B cell (primary cell): ENCODE results near the gene DRAXIN. TPM values are rescaled to one million over a fixed set of nuclear protein-coding genes. Genes with fewer than 3 reads are reported as not detected.

Source experiments
- ATAC-seq: fragments of 200-7000 bp; cut with Tn5 transposase; one replicate; pipeline ENCODE4 v1.10.0; 2021; ENCODE audit warnings: low read depth, mild to moderate bottlenecking, moderate number of reproducible peaks, moderate library complexity
- CTCF ChIA-PET: fragments of 350-600 bp; sonication (Branson Sonifier 250); formaldehyde crosslinking; loops from one replicate; lab custom pipeline; 2021; ENCODE audit warnings: antibody characterized with exemption, inconsistent platforms; lab: Charles Lee
- POLR2A ChIA-PET: fragments of 350-600 bp; sonication (Branson Sonifier 250); formaldehyde crosslinking; loops from one replicate; lab custom pipeline; 2021; ENCODE audit warnings: antibody characterized with exemption; lab: Charles Lee
- DNase-seq: peaks from one replicate; pipeline ENCODE4 v3.0.0; 2013
- H2AFZ ChIP-seq: 2 replicates; pipeline ENCODE4 v1.6.1; 2012; ENCODE audit warnings: mild to moderate bottlenecking, low read depth, low read length; ENCODE audit not compliant: insufficient read depth, poor library complexity, severe bottlenecking
- H3K27ac ChIP-seq, 2 donors: 1 replicate in 1 of 2; 2 replicates in 1 of 2; pipeline ENCODE4 v1.5.1; 2012 to 2013; ENCODE audit warnings: low read length in 2 of 2, mild to moderate bottlenecking in 2 of 2, moderate library complexity in 1 of 2
- H3K27me3 ChIP-seq, 4 experiments: fragments of 200-600 bp in 1 of 4; sonication (generic) in 1 of 4; replicated peaks in 1 of 4; 1 replicate in 2 of 4; 2 replicates in 2 of 4; pipeline versions ENCODE4 v1.6.1 to v1.7.0; 2013 to 2016; ENCODE audit warnings: low read length in 3 of 4, mild to moderate bottlenecking in 2 of 4, mixed read lengths in 1 of 4, moderate library complexity in 1 of 4; ENCODE audit not compliant: insufficient read depth in 4 of 4, control insufficient read depth in 3 of 4; ENCODE audit errors: control extremely low read depth in 1 of 4
- H3K36me3 ChIP-seq, 2 experiments: replicated peaks in 1 of 2; 1 replicate in 1 of 2; 2 replicates in 1 of 2; pipeline versions ENCODE4 v1.6.1 to v1.7.1; 2013; ENCODE audit warnings: low read length in 1 of 2; ENCODE audit not compliant: insufficient read depth in 2 of 2, control insufficient read depth in 1 of 2; ENCODE audit errors: control extremely low read depth in 1 of 2, extremely low read depth in 1 of 2
- H3K4me1 ChIP-seq, 2 donors: fragments of 200-600 bp in 1 of 2; sonication (generic) in 1 of 2; 1 replicate in 1 of 2; 2 replicates in 1 of 2; pipeline versions ENCODE4 v1.5.1 to v1.6.1; 2013 to 2017; ENCODE audit warnings: low read length in 2 of 2; ENCODE audit not compliant: control insufficient read depth in 2 of 2, insufficient read depth in 2 of 2
- H3K4me2 ChIP-seq: replicated peaks from 2 replicates; pipeline ENCODE3; 2012; ENCODE audit warnings: mild to moderate bottlenecking, low read depth, low read length; ENCODE audit not compliant: poor library complexity, severe bottlenecking
- H3K4me3 ChIP-seq, 5 experiments: fragments of 200-600 bp in 1 of 5; sonication (generic) in 1 of 5; 1 replicate in 3 of 5; 2 replicates in 2 of 5; pipeline versions ENCODE4 v1.5.1 to v1.7.0; 2011 to 2016; ENCODE audit warnings: low read length in 4 of 5, mild to moderate bottlenecking in 4 of 5, low read depth in 2 of 5, control low read depth in 1 of 5, moderate library complexity in 1 of 5; ENCODE audit not compliant: insufficient read depth in 1 of 5; ENCODE audit errors: control extremely low read depth in 1 of 5, extremely low read depth in 1 of 5
- H3K79me2 ChIP-seq: fragments of 200-600 bp; sonication (generic); one replicate; pipeline ENCODE4 v1.6.0; 2016; ENCODE audit warnings: low read length; ENCODE audit not compliant: control insufficient read depth, insufficient read depth
- H3K9ac ChIP-seq: fragments of 200-600 bp; sonication (generic); 2 replicates; pipeline ENCODE4 v1.6.1; 2017; ENCODE audit warnings: mild to moderate bottlenecking, low read length, moderate library complexity
- H3K9me3 ChIP-seq, 3 donors: one replicate each; pipeline versions ENCODE4 v1.6.1 to v1.7.1; 2013; ENCODE audit warnings: low read length in 2 of 3; ENCODE audit not compliant: control insufficient read depth in 2 of 3, insufficient read depth in 1 of 3; ENCODE audit errors: control extremely low read depth in 1 of 3
- H4K20me1 ChIP-seq: 2 replicates; pipeline ENCODE4 v1.6.0; 2012; ENCODE audit warnings: mild to moderate bottlenecking, low read length; ENCODE audit not compliant: insufficient read depth, control insufficient read depth, poor library complexity, severe bottlenecking
- H3K27ac Mint-ChIP-seq: one replicate; pipeline ENCODE4 v1.8.0; 2021; ENCODE audit warnings: mixed read lengths
- H3K27me3 Mint-ChIP-seq: one replicate; pipeline ENCODE4 v1.8.0; 2021; ENCODE audit warnings: mixed read lengths
- H3K4me1 Mint-ChIP-seq: one replicate; pipeline ENCODE4 v1.8.0; 2021; ENCODE audit warnings: mixed read lengths
- H3K4me3 Mint-ChIP-seq: one replicate; pipeline ENCODE4 v1.8.0; 2021; ENCODE audit warnings: mixed read lengths
- H3K9me3 Mint-ChIP-seq: one replicate; pipeline ENCODE4 v1.8.0; 2022; ENCODE audit warnings: mixed read lengths; ENCODE audit not compliant: insufficient read depth
- EZH2 ChIP-seq: IDR thresholded peaks from 2 replicates; pipeline ENCODE4 v1.6.1; 2012; ENCODE audit warnings: borderline replicate concordance, low read depth, mild to moderate bottlenecking, moderate library complexity, low read length; ENCODE audit not compliant: insufficient read depth, poor library complexity, severe bottlenecking
- WGBS: methylation state at CpG from one replicate; pipeline ENCODE4 v1.1.5; 2013; ENCODE audit warnings: missing lambda C conversion rate; ENCODE audit not compliant: insufficient coverage; 5-methylcytosine and 5-hydroxymethylcytosine counted together
- intact Hi-C: fragments of 100-400 bp; cut with micrococcal nuclease; formaldehyde crosslinking; loops from one replicate; pipeline ENCODE4 v1.10.0; 2022
- polyA plus RNA-seq: library from polyadenylated mRNA; depleted of rRNA; stranded (reverse); fragments of >200 nt; gene quantifications from 2 replicates; pipeline ENCODE4 v1.2.3, GENCODE V29; 2012
- total RNA-seq, 2 donors: library from RNA; stranded (reverse); fragments of 120-200 nt in 1 of 2; gene quantifications; 1 replicate in 1 of 2; 2 replicates in 1 of 2; pipeline versions ENCODE4 v1.2.3 to v1.2.4, GENCODE V29; 2013 to 2022
- TF ChIP-seq, protein P1 (sequence below): fragments of 200-600 bp; IDR thresholded peaks from one replicate; pipeline ENCODE4 v1.8.0; 2022; ENCODE audit warnings: antibody characterized with exemption, mild to moderate bottlenecking

DRAXIN gene
- total and polyA plus RNA-seq, 2 donors (not counting 1 experiment from before 2014, with no cell fraction given) = 0.21 to 0.30 TPM

DNA sequence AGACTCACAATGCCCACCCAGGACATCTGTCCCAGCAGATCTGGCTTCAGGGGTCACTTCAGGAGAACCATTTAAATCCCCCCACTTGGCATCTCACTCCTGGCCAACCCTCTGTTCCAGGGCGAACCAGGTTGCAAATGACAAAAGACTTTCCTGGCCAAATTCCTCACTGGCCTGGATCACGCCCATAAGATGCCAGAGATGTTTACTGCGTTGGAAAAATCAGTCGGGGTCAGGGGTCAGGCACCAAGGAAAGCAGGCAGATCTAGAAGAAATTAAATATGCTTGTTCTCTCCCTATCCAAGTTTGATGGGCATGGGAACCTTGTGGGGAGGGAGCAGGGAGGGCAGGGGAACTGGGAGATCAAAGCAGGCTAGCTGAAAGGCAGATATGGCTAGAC is 29.8 kb downstream of the DRAXIN start:
- Histone ChIP-seq H2AFZ (no peak overlapping the region), H3K4me2 (no peak overlapping the region), H3K4me1 (peaks cover 16 to 26% of the 10 kb centered on the region in 2 donors), H3K36me3 (no peaks in the 10 kb centered on the region), H3K79me2 (no peaks in the 10 kb centered on the region), H3K27me3 (no peaks in the 10 kb centered on the region), H3K9me3 (no peaks in the 10 kb centered on the region), H4K20me1 (no peaks in the 10 kb centered on the region), H3K9ac (no peak overlapping the region), H3K27ac (no peak overlapping the region), H3K4me3 (no peak overlapping the region)
- ATAC-seq (no peak), DNase-seq (no peak)
- ChIA-PET CTCF (interaction anchor here (0.7 to 9.9 kb wide), 8 partner anchors 10 to 480 kb away, joined by 3 to 231 read pairs (median 24); partner anchors contain the start of genes AGTRAP, FBXO2, FBXO44 and FBXO6), POLR2A (no interaction called here)
- whole genome bisulfite sequencing = 92% methylated on average over 2 of the region's 4 CpGs
- H3K27ac Mint-ChIP-seq = no peak overlapping the region
- no peaks in the 10 kb centered on the region for H3K9me3 Mint-ChIP-seq
- H3K4me3 Mint-ChIP-seq = no peak overlapping the region
- TF ChIP-seq, protein P1, sequence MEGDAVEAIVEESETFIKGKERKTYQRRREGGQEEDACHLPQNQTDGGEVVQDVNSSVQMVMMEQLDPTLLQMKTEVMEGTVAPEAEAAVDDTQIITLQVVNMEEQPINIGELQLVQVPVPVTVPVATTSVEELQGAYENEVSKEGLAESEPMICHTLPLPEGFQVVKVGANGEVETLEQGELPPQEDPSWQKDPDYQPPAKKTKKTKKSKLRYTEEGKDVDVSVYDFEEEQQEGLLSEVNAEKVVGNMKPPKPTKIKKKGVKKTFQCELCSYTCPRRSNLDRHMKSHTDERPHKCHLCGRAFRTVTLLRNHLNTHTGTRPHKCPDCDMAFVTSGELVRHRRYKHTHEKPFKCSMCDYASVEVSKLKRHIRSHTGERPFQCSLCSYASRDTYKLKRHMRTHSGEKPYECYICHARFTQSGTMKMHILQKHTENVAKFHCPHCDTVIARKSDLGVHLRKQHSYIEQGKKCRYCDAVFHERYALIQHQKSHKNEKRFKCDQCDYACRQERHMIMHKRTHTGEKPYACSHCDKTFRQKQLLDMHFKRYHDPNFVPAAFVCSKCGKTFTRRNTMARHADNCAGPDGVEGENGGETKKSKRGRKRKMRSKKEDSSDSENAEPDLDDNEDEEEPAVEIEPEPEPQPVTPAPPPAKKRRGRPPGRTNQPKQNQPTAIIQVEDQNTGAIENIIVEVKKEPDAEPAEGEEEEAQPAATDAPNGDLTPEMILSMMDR = no peak
- no peak for TF ChIP-seq EZH2
- no peaks in the 10 kb centered on the region for H3K27me3 Mint-ChIP-seq
- intact Hi-C loops = no loop called here
- peaks cover 21% of the 10 kb centered on the region for H3K4me1 Mint-ChIP-seq

DNA sequence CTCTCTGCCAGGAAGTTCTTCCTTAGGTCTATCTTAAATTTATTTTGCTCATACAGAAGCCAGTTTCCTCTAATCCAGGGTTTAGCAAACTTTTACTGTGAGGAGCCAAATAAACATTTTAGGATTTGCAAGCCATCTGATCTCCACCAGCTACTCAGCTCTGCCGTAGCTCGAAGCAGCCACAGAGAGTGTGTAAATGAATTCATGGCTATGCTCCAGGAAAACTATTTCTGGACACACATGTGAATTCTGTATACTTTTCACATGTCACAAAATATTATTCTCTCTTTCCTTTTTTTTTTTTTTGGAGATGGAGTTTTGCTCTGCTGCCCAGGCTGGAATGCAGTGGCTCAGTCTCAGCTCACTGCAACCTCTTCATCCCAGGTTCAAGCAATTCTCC is 31.0 kb downstream of the DRAXIN start:
- no peak overlapping the region for H3K27ac ChIP-seq
- ChIA-PET POLR2A (no interaction called here), CTCF (interaction anchor here (0.5 to 9.9 kb wide), 5 partner anchors 8 to 149 kb away, joined by 3 to 231 read pairs (median 4); partner anchors contain the start of genes FBXO2, FBXO44 and FBXO6)
- no peaks in the 10 kb centered on the region for H3K9me3 ChIP-seq
- no peaks in the 10 kb centered on the region for H3K36me3 ChIP-seq
- Mint-ChIP-seq H3K27ac (no peak overlapping the region), H3K9me3 (no peaks in the 10 kb centered on the region), H3K27me3 (no peaks in the 10 kb centered on the region), H3K4me1 (peaks cover 21% of the 10 kb centered on the region), H3K4me3 (no peak overlapping the region)
- TF ChIP-seq, protein P1 = no peak
- no peak for TF ChIP-seq EZH2
- 100% methylated on average over 2 of the region's 2 CpGs for WGBS
- H3K4me2 ChIP-seq = no peak overlapping the region
- intact Hi-C loops = no loop called here
- no peak overlapping the region for H3K4me3 ChIP-seq
- no peaks in the 10 kb centered on the region for H4K20me1 ChIP-seq
- ATAC-seq = no peak
- no peaks in the 10 kb centered on the region for H3K79me2 ChIP-seq
- H2AFZ ChIP-seq = no peak overlapping the region
- peaks cover 16 to 26% of the 10 kb centered on the region in 2 donors for H3K4me1 ChIP-seq
- DNase-seq = no peak
- no peak overlapping the region for H3K9ac ChIP-seq
- no peaks in the 10 kb centered on the region for H3K27me3 ChIP-seq
